HG03175 (cell line): ENCODE results near the gene ITM2C.

Experiments
- ATAC-seq: cut with Tn5 transposase; IDR thresholded peaks from one replicate; pipeline ENCODE4 v1.9.1; 2021; ENCODE audit warnings: mild to moderate bottlenecking, moderate library complexity; ENCODE audit not compliant: unreplicated experiment

The ITM2C gene

DNA sequence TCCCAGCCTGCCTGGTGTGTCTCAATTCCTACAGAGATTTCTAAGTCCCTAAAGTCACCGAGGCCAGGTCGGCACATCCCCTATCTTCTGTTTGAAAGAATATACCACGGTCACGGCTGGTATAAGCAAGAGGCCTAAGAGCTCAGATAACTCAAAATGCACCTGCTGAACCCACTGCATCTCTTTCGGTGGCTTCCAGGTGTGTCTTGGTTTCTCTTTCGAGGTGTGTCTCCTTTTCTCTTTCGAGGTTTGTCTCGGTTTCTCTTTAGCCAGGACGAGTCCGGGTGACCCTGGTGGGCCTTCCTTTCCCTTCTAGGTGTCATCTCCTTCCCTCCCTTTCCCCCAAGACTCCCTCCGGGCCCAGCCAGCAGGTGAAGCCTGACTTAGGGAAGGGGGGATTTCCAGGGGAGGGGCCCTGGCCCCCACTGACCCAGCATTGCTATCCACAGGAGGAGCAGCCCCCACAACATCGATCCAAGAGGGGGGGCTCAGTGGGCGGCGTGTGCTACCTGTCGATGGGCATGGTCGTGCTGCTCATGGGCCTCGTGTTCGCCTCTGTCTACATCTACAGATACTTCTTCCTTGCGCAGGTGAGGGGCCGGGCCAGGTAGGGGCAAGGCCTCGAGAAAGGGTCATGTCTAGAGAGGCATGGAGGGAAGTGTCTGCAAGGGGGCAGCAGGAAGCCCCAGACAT is 8.4 kb downstream of the ITM2C start:
- peak; percentile 57 for ATAC-seq

DNA sequence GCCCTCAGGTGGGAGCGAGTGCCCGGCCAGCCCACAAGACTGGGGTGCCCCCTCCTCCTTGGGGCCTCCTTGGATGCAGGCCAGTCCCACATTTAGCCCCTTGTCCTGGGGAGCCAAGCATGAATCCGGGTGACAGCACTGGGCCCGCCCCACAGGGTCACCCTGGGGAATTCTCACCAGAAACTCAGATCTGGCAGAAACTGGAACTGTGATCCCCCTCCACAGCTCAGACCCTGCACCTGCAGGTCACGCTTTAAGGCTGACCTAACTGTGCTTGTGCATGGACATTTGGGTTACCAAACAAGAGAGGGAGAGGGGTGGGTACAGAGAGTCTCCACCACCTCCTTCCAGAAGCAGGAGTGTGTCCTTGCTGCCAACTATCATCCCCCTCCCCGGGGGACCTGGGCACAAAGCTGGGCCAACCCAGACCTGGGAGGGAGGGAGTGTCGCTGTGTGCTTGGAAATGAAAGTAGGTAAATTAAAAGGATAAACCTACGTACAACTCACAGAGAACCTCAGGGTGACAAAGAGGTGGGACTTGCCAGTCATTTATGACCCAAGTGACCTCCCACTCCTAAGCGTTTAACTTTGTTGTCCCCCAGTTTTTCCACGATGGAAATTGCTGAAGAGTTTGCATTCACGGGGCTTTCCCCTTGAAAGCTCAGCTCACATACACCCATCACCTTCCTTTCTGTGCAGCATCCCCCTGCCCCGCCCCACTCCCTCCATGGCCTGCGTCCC is 9.1 kb downstream of the ITM2C start:
- peak; percentile 70 for ATAC-seq

DNA sequence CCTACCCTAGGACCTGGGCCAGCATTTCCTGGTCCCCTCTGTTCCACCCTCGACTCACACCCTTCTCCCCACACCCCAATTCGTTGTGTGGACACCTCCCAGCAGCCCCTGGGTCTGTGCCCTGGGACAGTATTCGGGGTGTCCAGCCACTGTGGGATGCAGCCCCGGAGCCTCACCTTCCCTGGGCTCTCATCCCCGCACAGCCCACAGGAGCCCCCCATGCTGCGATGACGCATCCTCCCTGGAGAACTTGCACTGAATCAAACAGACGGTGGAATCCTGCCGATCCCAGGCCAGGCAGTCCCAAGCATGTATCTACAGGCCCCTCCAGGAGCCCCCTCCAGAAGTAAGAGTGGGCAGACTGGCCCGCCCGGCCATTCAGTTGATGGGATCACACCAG is 9.7 kb downstream of the ITM2C start:
- no peak for ATAC-seq

DNA sequence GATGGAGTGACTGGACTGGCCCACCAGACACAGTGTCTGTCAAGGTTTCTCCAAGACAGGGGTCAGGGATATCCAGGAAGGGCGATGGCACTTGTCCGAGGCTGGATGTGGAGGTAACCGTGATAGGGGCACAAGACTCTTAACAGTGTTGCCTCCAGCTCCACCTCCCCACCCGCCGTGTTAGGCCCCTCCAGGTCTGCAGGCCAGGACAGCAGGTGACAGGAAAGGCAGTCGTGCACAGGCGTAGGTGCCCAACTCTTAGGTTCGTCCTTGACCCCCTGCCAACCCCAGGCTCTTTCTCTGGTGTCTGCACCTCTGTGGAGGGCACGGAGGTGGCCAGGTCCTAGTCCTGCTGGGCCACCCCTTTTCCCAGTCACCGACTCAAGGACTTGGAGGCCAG is 10.1 kb downstream of the ITM2C start:
- ATAC-seq, result no peak

DNA sequence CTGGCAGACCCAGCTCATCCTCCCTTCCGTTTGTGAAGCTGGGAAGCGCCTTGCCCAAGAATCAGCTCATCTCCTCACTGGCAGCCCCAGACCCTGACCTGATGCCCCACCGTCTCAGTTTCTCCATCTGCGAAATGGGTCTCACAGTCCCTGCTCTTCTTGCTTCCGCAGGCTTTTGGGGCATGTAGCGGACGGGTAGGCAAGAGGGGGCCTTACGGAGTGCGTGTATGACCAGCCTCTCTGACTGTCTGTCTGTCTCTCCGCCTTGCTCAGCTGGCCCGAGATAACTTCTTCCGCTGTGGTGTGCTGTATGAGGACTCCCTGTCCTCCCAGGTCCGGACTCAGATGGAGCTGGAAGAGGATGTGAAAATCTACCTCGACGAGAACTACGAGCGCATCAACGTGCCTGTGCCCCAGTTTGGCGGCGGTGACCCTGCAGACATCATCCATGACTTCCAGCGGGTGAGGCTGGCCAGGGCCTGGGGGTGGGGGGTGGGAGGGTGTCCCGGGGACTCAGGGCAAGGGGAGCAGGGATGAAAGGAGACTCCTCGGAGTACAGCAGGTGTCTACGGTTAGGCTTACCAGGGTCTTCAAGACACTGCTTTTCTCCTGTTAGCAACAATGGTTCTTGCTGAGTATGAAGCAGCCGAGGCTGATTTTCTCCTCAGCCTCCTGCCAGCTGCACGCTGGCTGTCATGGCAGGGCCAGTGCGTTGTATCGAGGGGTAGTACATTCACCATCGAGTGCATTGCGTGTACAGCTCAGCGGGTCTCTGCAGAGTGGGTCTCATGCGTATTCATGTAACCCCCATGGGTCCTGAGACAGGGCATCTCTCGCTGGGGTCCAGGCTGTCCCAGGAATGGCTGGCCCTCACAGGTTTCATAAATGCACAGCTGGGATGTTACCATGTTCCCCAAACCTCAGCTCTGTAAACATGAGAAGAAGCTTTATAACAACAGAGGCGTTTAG is 10.9 kb downstream of the ITM2C start:
- no peak for ATAC-seq

DNA sequence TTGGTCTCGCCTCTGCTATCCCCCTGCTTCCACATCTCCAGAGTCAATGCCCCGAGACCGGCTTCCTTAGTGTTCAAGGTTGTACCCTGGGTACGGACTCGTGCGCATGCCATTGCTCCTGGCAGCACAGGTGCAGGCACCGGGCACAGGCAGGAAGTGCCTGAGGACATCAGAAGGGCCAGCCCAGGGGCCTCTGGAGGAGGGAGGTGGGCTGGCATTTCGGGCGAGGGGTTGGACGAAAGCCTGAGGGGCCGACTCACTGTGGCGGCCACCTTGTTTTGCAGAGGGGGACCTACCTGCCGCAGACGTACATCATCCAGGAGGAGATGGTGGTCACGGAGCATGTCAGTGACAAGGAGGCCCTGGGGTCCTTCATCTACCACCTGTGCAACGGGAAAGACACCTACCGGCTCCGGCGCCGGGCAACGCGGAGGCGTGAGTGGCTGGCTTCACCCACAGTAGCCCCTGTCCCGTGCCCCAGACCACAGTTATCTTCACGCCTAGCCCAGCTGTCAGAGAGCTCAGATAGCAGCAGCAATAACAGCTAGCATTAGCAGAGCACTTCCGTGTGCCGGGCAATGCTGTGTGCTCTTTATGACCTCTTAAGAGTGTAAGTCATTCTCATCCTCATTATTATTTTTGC is 12.5 kb downstream of the ITM2C start:
- ATAC-seq, result peak; percentile 31

DNA sequence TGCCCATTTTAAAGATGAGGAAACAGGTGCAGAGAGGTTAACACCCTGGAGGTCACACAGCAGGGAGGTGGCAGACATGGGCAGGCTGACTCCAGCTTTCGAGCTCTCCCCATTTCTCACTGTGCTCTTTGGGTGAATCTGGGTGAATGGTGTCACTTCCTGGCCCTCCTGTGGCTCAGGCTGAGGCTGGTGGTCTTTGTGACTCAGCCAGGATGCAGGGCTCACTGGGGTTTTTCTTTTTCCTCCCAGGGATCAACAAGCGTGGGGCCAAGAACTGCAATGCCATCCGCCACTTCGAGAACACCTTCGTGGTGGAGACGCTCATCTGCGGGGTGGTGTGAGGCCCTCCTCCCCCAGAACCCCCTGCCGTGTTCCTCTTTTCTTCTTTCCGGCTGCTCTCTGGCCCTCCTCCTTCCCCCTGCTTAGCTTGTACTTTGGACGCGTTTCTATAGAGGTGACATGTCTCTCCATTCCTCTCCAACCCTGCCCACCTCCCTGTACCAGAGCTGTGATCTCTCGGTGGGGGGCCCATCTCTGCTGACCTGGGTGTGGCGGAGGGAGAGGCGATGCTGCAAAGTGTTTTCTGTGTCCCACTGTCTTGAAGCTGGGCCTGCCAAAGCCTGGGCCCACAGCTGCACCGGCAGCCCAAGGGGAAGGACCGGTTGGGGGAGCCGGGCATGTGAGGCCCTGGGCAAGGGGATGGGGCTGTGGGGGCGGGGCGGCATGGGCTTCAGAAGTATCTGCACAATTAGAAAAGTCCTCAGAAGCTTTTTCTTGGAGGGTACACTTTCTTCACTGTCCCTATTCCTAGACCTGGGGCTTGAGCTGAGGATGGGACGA is 13.2 kb downstream of the ITM2C start:
- peak; percentile 9 for ATAC-seq

DNA sequence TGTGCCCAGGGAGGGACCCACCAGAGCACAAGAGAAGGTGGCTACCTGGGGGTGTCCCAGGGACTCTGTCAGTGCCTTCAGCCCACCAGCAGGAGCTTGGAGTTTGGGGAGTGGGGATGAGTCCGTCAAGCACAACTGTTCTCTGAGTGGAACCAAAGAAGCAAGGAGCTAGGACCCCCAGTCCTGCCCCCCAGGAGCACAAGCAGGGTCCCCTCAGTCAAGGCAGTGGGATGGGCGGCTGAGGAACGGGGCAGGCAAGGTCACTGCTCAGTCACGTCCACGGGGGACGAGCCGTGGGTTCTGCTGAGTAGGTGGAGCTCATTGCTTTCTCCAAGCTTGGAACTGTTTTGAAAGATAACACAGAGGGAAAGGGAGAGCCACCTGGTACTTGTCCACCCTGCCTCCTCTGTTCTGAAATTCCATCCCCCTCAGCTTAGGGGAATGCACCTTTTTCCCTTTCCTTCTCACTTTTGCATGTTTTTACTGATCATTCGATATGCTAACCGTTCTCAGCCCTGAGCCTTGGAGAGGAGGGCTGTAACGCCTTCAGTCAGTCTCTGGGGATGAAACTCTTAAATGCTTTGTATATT is 14.0 kb downstream of the ITM2C start:
- ATAC-seq, result no peak

DNA sequence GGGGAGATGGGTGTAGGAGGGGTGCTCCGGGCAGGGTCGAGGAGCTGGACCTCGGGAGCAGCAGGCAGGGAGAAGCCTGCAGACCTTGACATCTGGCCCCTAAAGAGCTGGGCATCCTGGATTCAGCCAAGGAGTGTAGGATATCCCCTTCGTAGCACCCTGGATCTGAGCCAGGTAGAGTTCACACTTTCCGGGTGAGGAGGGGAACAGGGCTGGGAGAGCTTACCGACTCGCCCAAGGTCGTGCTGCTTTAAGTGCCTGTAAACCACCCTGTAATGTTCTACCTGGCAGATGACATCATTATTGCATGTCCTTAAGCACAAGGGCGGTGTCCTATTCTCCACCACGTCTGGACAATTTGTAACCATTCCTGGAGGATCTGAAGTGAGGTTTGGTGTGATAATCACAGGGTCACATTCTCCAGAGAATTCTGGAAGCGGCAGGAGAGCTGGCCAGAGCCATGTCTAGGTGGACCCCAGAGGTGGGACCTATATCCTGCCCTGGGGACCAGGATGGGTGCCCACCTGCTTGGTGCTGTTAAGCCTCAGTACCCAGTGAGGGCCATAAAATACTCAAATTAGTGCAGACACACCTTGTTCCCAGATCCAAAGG is 14.6 kb downstream of the ITM2C start:
- no peak for ATAC-seq

DNA sequence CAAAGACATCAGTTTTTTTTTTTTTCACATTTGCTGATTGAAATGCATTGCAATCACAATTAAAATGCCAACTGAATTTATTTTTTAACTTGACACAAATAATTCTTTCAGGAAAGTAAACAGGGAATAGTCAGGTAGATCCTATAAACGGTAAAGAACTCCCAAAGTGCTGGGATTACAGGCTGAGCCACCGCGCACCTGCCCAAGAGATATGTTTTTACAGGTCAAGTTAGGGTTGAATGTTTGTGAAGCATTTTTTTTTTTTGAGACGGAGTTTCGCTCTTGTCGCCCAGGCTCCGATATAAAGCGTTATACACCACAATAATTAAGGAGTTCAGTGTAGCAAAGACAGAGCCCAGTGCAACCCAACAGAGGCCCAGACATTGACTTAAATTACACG is 15.1 kb downstream of the ITM2C start:
- no peak for ATAC-seq

DNA sequence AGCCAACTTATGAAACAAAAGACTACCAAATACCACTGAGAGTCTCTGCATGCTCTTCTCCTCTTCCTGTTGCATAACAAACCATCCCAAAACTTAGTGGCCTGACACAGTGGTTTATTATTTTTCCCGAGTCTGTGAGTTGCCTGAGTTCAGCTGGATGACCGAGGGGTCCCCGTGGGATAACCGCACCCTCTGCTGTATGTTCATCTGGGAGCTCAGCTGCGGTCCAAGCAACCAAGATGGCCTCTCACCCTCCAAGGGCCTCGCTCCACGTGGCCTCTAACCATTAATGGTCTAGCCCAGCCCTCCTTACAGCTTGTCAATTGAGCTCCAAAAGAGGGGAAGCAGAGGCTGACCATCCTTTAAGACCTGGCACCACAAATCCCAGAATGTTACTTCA is 17.1 kb downstream of the ITM2C start:
- ATAC-seq, result no peak

DNA sequence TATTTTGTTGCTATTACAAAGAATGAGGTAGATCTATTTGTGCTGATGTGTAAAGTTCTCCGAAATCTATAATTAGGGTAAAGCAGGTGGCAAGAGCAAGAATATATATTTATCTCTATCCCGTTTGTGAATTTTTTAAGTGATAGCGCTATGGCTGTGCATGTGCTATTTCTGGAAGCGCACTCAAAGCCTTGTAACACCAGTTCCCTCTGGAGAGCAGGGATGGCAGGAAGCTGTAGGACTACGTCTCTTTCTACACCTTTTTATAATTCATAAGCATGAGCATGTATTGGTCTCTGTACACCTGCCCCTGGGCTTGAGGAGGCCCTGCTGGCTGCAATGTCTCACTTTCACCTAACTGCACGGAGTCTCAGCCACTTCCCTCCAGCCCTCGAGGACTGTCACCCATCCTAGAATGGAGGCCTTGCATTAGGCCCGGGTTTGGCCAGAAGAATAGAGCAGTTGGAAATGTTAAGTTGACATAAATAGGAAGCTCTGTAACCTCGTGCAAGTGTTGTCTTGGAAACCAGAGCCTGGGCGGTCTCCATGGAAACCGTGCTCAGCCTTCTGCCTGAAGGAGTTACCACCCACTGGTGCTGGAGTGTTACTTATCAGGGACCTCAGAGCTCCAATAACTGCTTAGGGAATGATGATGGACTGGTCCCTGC is 20.9 kb downstream of the ITM2C start:
- ATAC-seq, result no peak

DNA sequence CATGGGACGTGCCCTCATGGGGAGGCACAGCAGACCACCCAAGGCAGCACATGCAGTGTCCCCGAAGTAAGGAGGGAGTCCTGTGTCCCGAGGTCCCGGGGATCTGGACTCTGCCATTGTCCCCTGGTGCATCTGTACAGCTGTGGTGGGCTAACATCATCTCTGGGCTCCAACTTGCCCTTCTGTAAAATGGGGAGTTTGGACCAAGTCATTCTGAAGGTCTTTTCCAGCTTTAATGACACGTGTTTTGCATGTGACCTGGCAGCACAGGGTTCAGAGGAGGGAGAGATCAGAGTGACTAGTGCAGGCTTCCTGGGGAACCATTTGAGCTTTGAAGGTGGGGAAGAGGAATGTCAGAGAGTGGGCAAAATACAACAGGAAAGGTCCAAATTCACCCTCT is 21.5 kb downstream of the ITM2C start:
- ATAC-seq, result no peak

DNA sequence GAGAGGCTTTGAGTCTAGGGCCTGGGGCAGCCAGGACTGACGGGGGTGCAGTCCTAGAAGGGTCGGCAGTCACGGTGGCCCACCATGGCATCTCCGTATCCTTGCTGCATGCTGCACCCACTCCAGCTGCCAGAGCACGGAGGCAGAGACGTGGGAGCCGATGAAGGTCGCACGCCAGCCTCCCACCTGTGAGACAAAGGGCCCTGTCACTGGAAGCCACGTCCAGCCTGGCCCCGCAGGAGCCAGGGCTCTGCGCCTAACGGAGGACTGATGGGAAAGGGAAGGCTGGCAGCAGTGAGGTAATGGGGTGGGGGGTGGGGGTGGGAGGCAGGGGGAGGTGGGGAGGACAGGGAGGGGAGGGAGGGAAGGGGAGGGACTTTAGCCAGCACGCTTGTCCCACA is 21.9 kb downstream of the ITM2C start:
- ATAC-seq, result no peak

DNA sequence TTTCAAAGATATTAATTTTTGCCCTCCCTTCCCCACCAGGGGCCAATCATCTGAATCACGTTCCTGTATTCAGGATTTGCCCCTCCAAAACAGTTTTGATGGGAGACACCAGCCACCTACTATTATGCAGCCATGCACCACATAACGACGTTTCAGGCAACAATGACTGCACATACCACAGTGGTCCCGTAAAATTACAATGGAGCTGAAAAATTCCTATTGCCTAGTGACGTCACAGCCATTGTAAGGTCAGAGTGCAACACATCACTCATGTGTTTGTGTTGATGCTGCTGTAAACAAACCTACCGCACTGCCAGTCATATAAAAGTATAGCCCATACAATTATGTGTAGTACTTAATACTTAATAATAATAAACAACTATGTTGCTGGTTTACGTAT is 22.6 kb downstream of the ITM2C start:
- ATAC-seq, result no peak

DNA sequence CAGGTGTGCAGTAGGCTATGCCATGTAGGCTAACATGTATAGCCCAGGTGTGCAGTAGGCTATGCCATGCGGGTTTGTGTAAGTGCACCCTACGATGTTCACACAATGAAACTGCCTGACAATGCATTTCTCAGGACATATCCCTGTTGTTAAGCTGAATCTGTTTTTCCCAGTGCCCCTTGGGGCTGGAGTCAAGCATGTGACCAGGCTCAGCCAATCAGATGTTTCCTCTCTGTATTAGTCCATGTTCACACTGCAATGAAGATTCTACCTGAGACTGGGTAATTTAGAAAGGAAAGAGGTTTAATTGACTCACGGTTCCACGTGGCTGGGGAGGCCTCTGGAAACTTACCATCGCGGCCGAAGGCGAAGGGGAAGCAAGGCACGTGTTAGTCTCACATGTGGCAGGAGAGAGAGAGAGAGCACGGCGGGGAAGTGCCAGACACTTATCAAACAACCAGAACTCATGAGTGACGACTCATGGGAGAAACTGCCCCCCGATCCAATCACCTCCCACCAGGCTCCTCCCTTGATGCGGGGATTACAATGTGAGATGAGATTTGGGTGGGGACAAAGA is 24.2 kb downstream of the ITM2C start:
- no peak for ATAC-seq

DNA sequence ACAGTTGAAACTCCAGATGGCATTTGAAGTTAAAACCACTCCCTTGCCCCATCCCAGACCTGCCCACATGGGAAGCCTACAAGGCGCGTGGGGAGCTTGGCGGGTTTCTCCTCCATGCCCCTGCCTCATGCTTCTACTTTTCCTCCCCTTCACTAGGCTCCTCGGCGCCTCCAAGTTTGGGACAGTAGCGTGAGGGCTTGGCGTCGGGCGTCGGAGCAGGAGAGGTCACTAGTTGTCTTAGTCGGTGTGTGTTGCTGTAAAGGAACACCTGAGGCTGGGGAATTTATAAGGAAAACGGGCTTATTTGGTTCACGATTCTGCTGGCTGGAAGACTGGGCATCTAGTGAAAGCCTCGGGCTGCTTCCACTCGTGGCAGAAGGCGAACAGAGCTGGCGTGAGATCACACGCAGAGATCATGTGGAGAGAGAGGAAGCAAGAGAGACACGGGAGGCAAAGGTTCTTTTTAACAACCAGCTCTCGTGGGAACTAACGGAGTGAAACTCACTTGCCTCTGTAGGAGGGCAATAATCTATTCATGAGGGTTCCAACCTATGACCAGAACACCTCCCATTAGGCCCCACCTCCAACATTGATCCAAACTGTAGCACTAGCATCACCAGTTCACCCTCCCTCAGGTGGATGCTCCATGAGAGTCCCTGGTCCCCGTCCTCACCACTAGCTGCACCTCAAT is 25.3 kb downstream of the ITM2C start:
- no peak for ATAC-seq

DNA sequence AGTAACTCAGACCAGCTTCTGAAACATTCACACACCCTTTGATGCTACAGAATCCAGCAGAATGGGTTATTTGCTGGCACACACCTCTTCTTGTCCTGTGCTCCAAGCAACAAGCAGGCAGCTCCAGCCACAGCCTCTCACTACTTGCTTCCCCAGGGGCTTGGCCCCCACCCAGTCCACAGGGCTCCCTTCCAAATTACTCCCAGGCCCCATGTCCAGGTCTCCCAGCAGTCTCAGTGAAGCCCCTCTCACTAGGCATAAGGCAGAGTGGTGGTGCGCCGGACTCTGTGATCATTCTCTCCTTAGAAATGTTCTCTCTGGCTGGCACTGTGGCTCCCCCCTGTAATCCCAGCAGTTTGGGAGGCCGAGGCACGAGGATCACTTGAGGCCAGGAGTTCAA is 25.9 kb downstream of the ITM2C start:
- no peak for ATAC-seq
